DMS79 treated with DMSO at 0.1 percent for 48 hours (cell line): ENCODE data around the gene MARCHF3.
"Not testable (repeated sequence)": the region's sequence is repeated elsewhere in the genome, so short reads cannot be mapped to it uniquely, and the experiment has no call there.

Source experiments
- DNase-seq: peaks from one replicate; lab custom pipeline; 2025; lab: John Stamatoyannopoulos, UW

Gene MARCHF3

GRCh38 chr5:127030259-127031146, at the start of gene MARCHF3:
TSS of gene MARCHF3 (minus strand) at chr5:127030558. CDS start at chr5:126918171, 112,387 bp downstream.
- peak; percentile 57 for DNase-seq

DNA sequence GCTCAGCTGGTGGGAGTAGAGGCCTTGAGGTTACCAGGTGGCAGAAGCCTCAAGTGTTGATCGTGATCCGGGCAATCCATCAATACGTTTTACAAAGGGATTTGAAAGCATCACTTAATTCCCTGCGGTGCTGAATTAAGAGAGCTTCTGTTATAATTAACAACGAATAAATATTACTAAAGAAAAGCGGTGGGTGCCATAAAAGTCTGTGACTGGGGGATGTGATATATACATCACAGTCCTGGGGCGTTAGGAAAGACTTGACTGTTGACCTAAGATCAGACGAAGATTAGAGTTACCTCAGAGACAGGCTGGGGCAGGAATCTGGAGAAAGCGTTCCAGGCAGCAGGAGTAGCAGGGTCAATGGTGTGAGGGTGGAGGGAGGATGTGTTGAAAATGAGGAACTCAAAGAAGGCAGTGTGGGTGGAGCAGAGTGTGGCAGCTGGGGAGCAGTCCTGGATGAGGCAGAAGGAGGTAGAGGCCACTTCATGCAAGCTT, 49.7 kb upstream of the MARCHF3 start:
- DNase-seq, result no peak

- no peak for DNase-seq
Observed at GRCh38 chr5:127077366-127077765, 47.0 kb upstream of the MARCHF3 start.

- DNase-seq, result no peak
Observed at GRCh38 chr5:127076315-127077129, 46.2 kb upstream of the MARCHF3 start.

- no peak for DNase-seq
Observed at GRCh38 chr5:127074466-127074865, 44.1 kb upstream of the MARCHF3 start.

DNA sequence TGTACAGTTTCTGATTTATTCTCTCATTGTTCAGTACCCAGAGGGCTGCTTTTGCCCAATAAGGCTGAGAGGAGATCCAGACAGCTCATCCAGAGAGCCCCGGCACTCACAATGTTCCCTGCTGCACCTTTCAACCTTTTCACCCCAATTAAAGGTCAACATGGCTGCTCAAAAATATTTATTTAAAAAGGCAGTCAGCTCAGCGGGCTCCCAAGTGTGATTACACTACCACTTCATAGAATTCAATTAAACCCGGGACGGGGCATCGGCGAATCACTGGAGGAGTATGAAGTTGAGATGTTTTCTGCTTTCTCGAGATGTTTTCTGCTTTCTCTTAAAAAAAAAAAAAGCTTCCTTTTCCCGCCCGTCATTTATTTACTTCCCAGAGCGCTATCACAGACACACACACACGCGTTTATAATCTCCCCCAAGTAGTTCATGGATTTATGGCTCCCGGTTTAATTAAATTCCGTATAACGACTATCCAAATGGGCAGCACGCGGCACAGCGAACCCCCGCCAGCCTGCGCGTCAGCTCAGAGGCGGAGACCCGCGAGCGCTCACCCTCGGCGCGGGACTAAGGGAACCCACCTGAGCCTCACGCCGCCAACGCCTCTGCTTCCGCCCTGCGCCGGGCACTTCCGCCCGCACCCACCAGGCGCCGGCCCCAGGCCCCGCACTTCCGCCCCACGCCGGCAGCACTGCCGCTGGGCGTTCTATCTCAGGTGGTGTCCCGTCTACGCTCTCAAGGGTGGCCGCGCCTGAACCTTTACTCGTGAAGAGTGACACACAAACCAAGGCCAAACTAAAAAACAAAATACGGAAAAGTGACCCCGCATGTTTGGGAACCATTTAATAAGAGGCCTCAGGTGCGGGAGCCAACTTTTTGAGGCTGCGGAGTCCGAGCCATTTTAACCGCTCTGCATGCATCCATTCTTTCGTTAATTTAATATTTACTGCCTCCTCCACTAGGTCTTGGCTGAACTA, 42.8 kb upstream of the MARCHF3 start, which contains the start of gene C5orf63:
C5orf63 (minus strand) TSS at position 642 of the 986 bp plus-strand sequence. CDS start 14,507 bp downstream, outside the sequence.
- peak; percentile 25 for DNase-seq

GRCh38 chr5:127070243-127070642, 39.9 kb upstream of the MARCHF3 start:
- DNase-seq, result no peak

GRCh38 chr5:127068493-127069214, 38.3 kb upstream of the MARCHF3 start:
- no peak for DNase-seq

DNA sequence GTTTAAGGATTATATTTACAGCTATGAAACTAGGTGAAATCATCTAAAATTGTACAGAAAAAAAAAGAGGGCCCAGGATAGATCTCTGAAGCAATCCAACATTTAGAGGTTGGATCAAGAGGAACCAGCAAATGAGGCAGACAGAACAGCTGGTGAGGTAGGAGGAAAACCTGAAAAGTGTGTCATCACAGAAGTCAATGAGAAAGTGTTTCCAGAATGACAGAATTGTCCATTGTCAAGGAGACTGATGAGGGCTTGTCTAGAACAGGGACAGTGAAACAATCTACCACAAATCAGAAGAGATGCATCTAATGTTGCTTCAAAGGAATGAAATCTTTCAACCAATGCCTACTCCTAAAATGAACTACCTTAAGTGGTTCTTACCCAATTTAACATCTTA, 36.4 kb upstream of the MARCHF3 start:
- DNase-seq, result no peak

DNA sequence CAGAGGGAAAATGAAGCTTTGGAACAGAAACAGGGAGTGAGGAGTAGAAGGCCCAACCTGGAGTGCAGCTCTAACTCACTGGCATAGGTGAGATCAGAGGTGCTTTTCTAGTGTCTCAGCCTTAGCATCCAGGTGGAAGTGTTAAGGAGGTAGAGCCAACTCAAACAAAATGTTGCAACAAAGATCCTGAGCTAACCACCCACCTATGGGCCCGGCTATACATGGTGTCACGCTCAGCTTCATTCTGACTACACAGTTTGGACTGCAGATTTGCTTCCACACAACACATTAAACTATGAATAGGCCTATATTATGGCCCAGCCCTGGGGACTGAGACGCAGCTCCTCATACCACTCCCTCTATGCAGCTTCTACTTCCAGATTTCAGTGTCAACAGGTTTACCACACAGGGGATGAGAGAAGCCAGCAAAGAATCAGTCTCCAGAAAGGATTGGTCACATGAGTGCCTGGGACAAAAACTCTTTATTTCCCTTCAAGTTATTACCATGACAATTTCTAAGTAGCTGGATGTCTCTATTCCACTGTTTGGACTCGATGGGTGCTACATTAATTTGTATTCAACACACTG, 34.0 kb upstream of the MARCHF3 start:
- DNase-seq, result no peak

DNA sequence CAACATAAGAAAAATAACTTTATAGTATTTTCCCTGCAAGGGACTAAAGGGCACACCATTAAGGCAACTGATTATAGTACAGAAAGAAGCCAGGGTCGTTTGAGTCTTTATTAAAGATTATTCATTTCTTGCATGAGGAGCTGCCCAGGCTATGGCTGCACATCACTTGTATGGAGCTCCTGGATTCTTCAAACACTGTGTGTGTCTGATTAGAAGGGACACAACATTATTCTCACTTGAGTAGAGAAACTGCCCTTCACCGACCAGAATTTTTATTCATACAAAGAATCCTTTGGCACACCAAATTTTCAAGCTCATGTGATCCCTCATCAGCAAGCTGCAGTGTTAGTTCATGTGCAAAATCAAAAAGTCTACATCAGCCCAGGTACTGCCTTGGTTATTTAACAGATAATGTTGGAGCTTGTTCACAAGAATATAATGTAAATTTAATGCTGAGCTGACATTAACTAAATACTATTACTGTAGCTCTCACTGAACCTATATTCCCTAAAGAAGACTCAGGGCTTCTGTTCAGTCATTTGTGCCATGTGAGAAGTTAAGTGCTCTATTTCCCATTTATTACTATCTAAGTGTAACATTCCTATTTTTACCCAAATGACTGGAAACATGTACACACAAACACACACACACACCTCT, 33.0 kb upstream of the MARCHF3 start:
- DNase-seq, result no peak

- DNase-seq, result no peak
Observed at GRCh38 chr5:127061956-127062355, 31.6 kb upstream of the MARCHF3 start.

- DNase-seq, result no peak
Observed at GRCh38 chr5:127061537-127061936, 31.2 kb upstream of the MARCHF3 start.

DNA sequence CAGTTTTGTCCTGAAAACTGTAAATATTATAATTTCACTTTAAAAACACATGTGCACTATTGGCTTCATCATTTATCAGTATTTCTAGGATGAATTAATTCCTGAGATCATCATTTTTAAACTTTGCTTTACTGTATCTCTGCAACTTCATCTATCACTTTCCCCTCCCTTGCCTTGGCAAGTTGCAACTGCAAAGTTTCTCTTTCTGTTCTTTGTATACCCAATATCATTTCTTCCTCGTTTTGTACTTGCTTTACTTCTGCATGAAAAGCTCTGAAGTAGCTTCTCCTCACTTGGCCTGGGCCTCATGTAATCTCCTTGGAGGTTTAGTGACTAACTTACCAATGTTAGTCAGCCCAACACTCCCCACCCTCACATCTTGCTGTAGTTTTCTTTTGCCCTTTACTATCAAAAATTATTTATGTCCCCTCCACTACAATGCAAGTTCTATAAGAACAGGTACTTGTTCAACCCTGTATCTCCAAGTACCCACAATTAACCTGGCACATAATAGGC, 30.2 kb upstream of the MARCHF3 start:
- DNase-seq, result no peak

DNA sequence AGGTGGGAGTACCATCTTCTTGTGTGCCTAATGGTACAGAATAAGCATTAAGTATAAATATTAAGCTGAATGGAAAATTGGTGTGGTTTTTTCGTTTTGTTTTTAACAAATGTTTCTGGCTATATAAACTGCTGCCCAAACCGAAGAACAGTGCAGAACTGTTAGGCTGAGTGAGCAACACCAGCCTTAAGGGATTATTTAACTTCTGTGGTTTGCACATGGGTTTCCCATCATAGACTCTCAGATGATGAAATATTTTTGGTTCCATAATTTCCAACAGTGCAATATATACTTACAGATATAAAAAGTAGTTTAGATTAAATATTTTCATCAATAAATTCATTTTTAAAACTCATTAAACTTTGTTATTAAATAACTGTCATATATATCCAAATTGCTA, 26.5 kb upstream of the MARCHF3 start:
- DNase-seq, result no peak

DNA sequence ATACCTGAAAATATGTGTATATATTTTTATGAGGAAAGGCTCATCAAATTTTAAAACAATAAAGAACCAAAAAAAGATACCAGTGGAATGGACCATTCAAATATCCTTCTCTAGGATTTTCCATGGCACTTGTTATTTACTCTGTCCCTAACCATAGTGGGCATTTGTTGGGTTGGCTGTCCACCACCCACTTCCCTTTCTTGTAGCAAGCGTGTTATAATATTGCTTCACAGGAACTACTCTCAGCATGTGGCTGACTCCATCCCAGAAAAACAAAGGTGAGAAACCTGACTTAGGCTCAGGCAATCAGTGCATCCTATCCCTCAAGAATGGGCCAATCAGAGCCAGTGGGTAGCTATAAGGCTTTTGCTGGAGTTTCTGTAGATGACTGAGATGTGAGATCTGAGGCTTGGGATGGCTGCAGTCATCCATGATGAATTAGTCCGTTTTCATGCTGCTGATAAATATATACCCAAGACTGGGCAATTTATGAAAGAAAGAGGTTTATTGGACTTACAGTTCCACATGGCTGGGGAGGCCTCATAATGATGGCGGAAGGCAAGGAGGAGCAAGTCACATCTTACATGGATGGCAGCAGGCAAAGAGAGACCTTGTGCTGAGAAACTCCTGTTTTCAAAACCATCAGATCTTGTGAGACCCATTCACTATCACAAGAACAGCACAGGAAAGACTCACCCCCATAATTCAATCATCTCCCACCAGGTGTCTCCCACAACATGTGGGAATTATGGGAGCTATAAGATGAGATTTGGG, 25.7 kb upstream of the MARCHF3 start:
- no peak for DNase-seq

DNA sequence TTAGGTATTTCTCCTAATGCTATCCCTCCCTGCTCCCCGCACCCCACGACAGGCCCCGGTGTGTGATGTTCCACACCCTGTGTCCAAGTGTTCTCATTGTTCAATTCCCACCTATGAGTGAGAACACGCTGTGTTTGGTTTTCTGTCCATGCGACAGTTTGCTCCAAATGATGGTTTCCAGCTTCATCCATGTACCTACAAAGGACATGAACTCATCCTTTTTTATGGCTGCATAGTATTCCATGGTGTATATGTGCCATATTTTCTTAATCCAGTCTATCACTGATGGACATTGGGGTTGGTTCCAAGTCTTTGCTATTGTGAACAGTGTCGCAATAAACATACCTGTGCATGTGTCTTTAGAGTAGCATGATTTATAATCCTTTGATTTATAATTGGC, 23.2 kb upstream of the MARCHF3 start:
- not testable (repeated sequence) for DNase-seq

- DNase-seq, result no peak
Observed at GRCh38 chr5:127053049-127053448, 22.7 kb upstream of the MARCHF3 start.

- DNase-seq, result no peak
Observed at GRCh38 chr5:127051591-127051990, 21.2 kb upstream of the MARCHF3 start.
